Panc1 (cell line): ENCODE data around the gene SLC66A2.

Experiments used
- POLR2AphosphoS5 ChIP-seq: IDR thresholded peaks from 2 replicates; pipeline ENCODE4 v1.6.1; 2012; ENCODE audit warnings: mild to moderate bottlenecking, low read depth, low read length, moderate library complexity
- TCF7L2 ChIP-seq: IDR thresholded peaks from 2 replicates; pipeline ENCODE4 v1.6.1; 2011; ENCODE audit warnings: mild to moderate bottlenecking, low read depth, low read length, inconsistent platforms
- TF ChIP-seq, protein P1 (sequence below): fragments of 450-650 bp; IDR thresholded peaks from 2 replicates; pipeline ENCODE4 v1.5.1; 2017; ENCODE audit warnings: mild to moderate bottlenecking
- TF ChIP-seq, protein P2 (sequence below), 2 experiments: IDR thresholded peaks; 2 replicates each; pipeline ENCODE4 v1.6.1; 2011 to 2012; ENCODE audit warnings: low read depth in 2 of 2, control low read depth in 1 of 2, low read length in 1 of 2, mild to moderate bottlenecking in 1 of 2, moderate library complexity in 1 of 2; ENCODE audit not compliant: insufficient read depth in 1 of 2

GRCh38 chr18:79937103-79937860 is 14.2 kb downstream of the SLC66A2 start:
- TF ChIP-seq, protein P1, sequence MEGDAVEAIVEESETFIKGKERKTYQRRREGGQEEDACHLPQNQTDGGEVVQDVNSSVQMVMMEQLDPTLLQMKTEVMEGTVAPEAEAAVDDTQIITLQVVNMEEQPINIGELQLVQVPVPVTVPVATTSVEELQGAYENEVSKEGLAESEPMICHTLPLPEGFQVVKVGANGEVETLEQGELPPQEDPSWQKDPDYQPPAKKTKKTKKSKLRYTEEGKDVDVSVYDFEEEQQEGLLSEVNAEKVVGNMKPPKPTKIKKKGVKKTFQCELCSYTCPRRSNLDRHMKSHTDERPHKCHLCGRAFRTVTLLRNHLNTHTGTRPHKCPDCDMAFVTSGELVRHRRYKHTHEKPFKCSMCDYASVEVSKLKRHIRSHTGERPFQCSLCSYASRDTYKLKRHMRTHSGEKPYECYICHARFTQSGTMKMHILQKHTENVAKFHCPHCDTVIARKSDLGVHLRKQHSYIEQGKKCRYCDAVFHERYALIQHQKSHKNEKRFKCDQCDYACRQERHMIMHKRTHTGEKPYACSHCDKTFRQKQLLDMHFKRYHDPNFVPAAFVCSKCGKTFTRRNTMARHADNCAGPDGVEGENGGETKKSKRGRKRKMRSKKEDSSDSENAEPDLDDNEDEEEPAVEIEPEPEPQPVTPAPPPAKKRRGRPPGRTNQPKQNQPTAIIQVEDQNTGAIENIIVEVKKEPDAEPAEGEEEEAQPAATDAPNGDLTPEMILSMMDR = no peak
- no peak for TF ChIP-seq POLR2AphosphoS5
- no peak for TF ChIP-seq TCF7L2
- TF ChIP-seq, protein P2, sequence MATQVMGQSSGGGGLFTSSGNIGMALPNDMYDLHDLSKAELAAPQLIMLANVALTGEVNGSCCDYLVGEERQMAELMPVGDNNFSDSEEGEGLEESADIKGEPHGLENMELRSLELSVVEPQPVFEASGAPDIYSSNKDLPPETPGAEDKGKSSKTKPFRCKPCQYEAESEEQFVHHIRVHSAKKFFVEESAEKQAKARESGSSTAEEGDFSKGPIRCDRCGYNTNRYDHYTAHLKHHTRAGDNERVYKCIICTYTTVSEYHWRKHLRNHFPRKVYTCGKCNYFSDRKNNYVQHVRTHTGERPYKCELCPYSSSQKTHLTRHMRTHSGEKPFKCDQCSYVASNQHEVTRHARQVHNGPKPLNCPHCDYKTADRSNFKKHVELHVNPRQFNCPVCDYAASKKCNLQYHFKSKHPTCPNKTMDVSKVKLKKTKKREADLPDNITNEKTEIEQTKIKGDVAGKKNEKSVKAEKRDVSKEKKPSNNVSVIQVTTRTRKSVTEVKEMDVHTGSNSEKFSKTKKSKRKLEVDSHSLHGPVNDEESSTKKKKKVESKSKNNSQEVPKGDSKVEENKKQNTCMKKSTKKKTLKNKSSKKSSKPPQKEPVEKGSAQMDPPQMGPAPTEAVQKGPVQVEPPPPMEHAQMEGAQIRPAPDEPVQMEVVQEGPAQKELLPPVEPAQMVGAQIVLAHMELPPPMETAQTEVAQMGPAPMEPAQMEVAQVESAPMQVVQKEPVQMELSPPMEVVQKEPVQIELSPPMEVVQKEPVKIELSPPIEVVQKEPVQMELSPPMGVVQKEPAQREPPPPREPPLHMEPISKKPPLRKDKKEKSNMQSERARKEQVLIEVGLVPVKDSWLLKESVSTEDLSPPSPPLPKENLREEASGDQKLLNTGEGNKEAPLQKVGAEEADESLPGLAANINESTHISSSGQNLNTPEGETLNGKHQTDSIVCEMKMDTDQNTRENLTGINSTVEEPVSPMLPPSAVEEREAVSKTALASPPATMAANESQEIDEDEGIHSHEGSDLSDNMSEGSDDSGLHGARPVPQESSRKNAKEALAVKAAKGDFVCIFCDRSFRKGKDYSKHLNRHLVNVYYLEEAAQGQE (IDR thresholded peaks at IDR 0.05; ENCODE audit: insufficient read depth in 1 of 2, low read depth in 2 of 2, low read length in 1 of 2) = no peak
